Activated naive CD4-positive, alpha-beta T cell treated with Interleukin-2 at 50 U/mL for 16 hours (primary cell): ENCODE data around the gene CSNK1D.

ENCODE experiments used
- DNase-seq: peaks from one replicate; pipeline ENCODE4 v3.0.0-alpha.2; 2020

Gene CSNK1D

DNA sequence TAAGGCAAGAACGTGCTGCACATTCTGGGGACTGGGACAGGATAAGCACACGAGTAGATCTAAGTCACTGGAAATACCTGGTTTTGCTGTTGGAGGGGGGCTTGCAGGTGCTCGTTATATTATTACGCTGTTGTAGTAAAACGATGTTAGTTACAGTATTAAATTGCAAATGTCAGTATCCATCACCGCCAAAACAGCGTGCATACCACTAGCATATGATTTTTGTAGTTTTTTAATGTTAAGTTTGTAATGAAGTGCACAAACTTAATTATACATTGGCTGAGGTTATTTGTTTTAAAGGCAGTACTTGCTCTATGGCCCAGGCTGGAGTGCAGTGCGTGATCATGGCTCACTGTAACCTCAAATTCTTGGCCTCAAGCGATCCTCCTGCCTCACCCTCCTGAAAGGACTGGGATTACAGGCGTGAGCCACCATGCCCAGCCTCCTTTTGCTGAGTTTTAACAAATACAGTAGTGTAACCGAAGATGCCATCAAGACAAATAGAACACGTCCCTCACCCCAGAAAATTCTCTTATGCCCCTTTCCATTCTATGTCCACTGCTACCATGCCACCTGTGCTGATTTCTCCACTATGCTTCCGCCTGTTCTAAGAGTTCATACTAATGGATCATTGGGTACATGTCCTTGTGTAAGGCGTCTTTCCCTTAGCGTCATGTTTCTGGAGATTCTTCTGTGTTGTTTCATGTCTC, 20.7 kb upstream of the CSNK1D start:
- no peak for DNase-seq

GRCh38 chr17:82292251-82293154, 19.0 kb upstream of the CSNK1D start:
- peak; percentile 92 for DNase-seq

DNA sequence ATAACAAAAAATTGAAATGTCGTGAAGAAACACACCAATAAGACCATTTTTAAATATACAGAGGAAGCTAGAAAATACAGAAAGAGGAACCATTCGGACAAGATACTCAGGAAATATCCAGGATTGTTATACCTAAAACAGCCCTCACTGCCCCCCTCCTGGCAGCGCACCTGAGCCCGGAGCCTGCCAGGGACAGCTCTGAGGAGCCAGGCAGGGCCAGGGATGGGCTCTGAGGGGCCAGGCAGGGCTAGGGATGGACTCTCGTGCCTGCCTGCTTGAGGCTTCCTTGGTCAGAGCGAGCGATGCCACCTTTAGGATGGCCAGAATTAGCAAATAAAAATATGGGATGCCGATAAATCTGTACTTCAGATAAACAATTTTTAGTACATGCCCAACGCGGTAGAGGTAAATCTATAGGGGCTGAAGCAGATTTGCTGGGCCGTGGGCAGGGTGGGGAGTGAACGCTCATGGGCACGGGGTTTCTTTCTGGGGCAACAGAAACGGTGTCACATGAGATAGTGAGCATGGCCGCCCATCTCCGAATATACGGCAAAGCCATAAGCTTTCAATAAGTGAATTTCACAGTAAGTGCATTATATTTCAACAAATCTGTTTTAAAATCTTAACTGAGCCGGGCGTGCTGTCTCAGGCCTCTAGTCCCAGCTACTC, 18.2 kb upstream of the CSNK1D start:
- DNase-seq: no peak

GRCh38 chr17:82287868-82288801, 14.6 kb upstream of the CSNK1D start:
- DNase-seq: no peak

- no peak for DNase-seq
Measured at GRCh38 chr17:82287013-82287867, 13.7 kb upstream of the CSNK1D start.

DNA sequence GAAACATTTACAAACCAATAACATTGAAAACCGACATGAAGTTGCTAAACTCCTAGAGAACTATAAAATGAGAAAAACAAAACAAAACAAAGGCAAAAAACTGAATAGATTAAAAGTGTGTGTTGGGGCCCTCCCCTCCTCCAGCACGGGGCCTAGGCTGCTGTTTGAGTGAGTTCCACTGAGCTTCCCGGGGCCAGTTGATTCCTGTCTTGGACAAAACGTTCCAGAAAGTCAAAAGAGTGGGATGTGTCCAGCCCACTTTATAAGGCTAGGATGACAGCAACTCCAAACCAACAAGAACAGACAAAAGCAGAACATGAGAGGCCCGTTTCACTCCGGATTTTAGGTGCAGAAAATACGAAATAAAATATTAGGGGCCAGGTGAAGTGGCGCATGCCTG, 11.6 kb upstream of the CSNK1D start:
- no peak for DNase-seq

DNA sequence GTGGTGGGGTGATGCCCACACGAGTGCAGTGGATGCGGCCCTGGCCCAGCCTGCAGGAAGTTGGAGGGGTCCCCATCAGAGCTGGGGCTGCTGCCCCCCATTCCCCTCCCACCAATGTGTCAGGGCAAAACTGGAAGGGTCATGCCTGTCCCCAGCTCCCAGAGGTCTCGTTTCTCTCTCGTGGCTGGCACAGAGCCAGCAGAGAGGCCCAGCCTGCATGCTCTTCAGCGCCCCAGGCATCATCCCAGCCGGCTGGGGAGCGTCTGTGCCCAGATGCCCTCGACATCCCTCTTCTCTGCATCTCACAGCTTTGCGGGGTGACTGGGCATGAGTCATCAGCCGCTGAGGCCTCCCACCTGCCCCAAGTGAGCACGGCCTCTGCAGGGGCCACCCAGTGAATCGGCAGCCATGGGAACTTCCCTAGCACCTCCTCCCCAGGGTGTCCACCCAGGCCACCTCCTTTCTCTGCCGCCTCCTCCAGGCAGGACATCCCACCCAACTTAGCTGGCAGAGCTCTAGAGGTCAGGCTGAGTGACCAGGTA, 9.8 kb upstream of the CSNK1D start:
- peak; percentile 74 for DNase-seq

DNA sequence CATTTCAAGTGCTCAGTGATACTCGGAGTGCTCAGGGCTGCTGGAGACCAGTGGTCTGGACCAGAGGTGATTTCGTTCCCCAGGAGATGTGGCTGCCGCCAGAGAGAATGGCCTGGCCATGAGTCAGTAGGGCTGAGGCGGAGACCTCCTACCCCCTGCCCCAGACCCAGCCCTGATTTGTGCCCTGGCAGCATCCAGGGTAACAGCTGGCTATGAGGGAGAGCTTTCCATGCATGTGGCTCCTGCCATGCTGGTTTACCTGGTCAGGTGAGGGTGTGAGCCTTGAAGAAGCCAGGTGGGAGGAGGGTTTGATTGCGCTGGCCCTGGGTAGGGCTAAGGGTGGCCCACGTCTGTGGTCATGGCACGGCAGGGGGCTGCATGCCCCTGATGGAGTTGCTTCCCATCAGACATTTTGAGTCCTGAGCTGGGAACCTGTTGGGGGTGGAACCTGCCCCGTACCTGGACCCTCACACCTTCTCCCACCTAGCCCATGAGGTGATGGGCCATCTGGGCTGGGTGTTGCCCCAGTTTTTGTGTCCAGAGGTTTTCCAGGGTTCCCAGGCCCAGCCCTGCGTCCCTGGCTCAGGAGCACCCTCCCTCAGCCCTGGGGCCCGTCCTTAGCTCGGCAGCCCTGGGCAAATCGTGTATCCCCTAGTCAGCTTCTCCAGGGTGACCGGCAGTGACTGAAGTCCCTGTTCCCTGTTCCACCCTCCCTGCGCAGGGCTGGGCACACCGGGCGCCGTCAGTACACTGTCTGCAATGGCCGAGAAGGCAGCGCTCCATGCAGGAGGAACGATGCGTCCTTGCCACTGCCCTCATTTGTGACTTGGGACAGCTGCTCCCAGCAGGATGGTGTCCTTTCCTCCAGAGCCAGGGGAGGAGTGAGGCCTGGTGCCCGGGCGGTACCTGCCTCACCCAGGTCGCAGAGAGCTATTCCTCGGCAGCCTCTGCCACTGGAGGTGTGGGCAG, 9.0 kb upstream of the CSNK1D start:
- DNase-seq: no peak

GRCh38 chr17:82281502-82282238, 8.2 kb upstream of the CSNK1D start:
- DNase-seq: peak; percentile 84

DNA sequence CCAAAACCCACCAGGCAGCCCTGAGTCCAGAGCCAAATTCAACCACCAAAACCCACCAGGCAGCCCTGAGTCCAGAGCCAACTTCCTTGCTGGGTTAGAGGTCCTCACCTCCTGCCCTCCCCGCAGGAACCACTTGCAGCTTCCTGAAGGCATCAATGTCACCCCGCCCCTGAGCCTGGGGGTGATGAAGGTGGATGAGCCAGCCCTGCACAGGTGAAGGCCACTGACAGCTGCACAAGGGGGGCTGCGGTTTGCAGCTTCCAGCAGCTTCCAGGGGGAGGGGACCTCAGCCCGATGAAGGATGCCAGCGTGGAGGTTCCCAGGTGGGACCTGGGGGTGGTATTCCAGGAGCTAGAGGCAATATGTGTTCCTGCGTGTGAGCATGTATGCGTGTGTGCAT, 7.6 kb upstream of the CSNK1D start:
- no peak for DNase-seq

DNA sequence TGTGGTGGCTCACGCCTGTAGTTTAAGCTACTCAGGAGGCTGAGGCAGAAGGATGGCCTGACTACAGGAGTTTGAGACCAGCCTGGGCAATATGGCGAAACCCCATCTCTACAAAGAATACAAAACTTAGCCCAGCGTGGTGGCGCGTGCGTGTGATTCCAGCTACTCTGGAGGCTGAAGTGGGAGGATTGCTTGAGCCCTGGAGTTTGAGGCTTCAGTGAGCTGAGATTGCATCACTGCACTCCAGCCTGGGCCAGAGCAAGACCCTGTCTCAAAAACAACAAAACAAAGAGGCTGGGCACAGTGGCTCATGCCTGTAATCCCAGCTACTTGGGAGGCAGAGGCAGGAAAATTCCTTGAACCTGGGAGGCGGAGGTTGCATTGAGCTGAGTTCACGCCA, 7.0 kb upstream of the CSNK1D start:
- no peak for DNase-seq

GRCh38 chr17:82278786-82279391, 5.4 kb upstream of the CSNK1D start:
- no peak for DNase-seq

GRCh38 chr17:82278308-82278707, 4.8 kb upstream of the CSNK1D start:
- DNase-seq: no peak

DNA sequence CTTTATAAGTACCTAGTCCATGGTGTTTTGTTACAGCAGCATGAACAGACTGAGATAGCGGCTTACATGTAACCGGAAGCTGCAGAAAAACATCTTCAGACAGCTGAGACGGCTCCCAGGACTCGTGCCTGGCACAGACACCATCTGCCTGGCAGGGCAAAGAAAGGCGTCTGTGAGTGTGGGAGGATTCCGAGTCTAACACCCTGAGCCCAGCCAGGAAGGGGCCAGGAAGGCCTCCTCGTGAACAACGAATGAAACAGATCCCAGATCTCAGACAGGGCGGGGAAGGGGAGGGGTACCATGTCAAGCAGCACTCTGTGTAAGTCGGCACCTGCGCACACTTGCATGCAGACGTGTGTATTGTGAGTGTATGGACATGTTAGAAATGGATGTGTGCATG, 4.4 kb upstream of the CSNK1D start:
- DNase-seq: no peak

- DNase-seq: no peak
Measured at GRCh38 chr17:82276938-82277337, 3.4 kb upstream of the CSNK1D start.

DNA sequence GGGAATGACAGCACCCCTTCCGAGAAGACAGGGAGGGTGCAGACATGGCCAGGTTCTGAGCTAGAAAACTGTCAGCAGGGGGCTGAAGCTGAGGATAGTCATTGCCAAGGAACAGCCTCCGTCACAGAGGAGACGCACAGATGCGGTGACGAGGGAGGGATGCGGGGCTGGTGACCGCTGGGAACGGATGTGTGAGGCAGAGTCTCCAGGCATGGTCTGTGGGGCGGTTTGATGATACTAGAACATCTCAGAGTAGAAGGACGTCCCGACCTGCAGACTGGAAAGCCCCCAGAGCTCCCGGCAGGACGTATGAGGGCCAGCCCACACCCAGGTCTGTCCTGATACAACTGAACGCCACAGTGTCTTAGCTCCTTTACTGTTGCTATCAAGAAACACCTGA, 1.8 kb upstream of the CSNK1D start:
- no peak for DNase-seq

DNA sequence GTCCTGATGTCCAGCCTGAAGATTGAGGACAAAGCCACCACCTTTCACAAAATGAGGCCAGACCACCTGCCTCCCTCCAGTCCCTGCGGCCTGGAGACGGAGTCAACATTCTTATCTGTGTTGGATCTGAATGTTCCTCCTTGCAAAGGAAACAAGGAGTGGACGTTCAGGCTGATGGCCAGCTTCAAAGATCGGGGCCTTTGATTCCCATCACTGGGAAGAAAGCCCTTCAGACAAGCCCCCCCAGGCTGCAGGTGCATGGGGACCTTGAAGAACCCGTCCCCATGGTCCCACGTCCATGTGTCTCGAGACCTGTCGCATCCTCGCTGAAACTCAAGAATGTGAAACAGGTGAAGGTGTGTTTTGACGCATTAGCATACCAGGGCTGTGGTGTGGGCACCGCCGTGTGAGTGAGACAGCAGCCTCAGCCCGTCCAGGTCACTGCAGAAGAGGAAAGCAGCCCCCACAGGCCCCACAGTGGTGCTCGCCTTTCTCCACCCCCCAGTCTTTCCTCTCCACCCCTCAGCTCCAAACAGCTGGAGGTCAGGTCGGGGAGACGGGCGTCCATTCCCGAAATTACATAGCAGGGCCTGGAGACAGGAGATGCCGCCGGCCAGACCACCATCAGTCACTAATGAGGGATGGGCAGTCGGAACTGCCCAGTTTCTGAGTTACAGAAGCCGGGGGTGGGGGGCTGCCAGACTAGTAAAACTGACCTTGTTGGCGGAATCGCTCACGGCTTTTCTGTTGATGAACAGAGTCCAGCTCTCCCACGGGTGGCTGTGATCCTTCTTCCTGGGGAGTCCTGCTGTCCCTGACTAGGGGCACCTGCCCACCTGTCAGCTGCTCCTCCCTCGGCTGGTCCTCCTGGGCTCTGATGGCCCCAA, 877 bp upstream of the CSNK1D start:
- no peak for DNase-seq
